Spinal cord (tissue), 10 donors: Measurements from ENCODE around the gene CCDC179. TPM values are rescaled to one million over a fixed set of nuclear protein-coding genes. Genes with fewer than 3 reads are reported as not detected.

Source experiments
- DNase-seq, 6 donors: peaks; one replicate each; pipeline versions ENCODE4 v3.0.0 to v3.0.0-alpha.2; 2013 to 2015; ENCODE audit warnings: low spot score in 6 of 6, low read depth in 4 of 6
- H3K27ac ChIP-seq: one replicate; pipeline ENCODE4 v1.5.1; 2013; ENCODE audit warnings: low read depth, low read length, control low read depth
- H3K27me3 ChIP-seq: one replicate; pipeline ENCODE4 v1.6.1; 2013; ENCODE audit warnings: low read length; ENCODE audit not compliant: control insufficient read depth, insufficient read depth
- H3K36me3 ChIP-seq: one replicate; pipeline ENCODE4 v1.6.1; 2013; ENCODE audit warnings: low read length; ENCODE audit not compliant: control insufficient read depth, insufficient read depth
- H3K4me1 ChIP-seq: one replicate; pipeline ENCODE4 v1.6.1; 2013; ENCODE audit warnings: low read length; ENCODE audit not compliant: control insufficient read depth, insufficient read depth
- H3K4me3 ChIP-seq: one replicate; pipeline ENCODE4 v1.5.1; 2013; ENCODE audit warnings: low read depth, low read length, control low read depth
- H3K9me3 ChIP-seq: one replicate; pipeline ENCODE4 v1.6.1; 2013; ENCODE audit warnings: low read length; ENCODE audit not compliant: control insufficient read depth, insufficient read depth
- WGBS: methylation state at CpG from one replicate; pipeline ENCODE4 v1.1.5; 2013; ENCODE audit warnings: missing lambda C conversion rate; ENCODE audit not compliant: insufficient coverage; 5-methylcytosine and 5-hydroxymethylcytosine counted together
- long read RNA-seq, 4 donors: transcript quantifications; one replicate each; lab custom pipeline, GENCODE V29; 2026
- polyA plus RNA-seq, 2 donors: library from polyadenylated mRNA; unstranded; fragments of 120-200 nt; gene quantifications; one replicate each; pipeline ENCODE4 v1.2.1, GENCODE V29; 2013; ENCODE audit not compliant: insufficient read length in 2 of 2
- total RNA-seq, 2 donors: library from RNA; depleted of rRNA in 1 of 2; stranded (reverse); fragments of 120-200 nt in 1 of 2; fragments of >200 nt in 1 of 2; gene quantifications; one replicate each; pipeline versions ENCODE4 v1.2.3 to v1.2.4, GENCODE V29; 2013 to 2014
- donor health status: healthy.

The CCDC179 gene
- total RNA-seq (not detected), polyA plus RNA-seq (not detected)
- long read RNA-seq, donor 1: 0 reads
- long read RNA-seq, donor 2: 0 reads
- long read RNA-seq, donor 3: 0 reads
- long read RNA-seq, donor 4: 0 reads

- H3K4me1 ChIP-seq: no peaks in the 10 kb centered on the region
- H3K36me3 ChIP-seq: no peaks in the 10 kb centered on the region
- H3K27me3 ChIP-seq: no peaks in the 10 kb centered on the region
- H3K4me3 ChIP-seq: no peak within 1 kb of the TSS
- no peak for DNase-seq
- no peak within 1 kb of the TSS for H3K27ac ChIP-seq
- WGBS: 92% methylated on average over 4 of the region's 4 CpGs
- H3K9me3 ChIP-seq: no peaks in the 10 kb centered on the region
Observed at GRCh38 chr11:22860241-22860640, at the start of gene CCDC179. CCDC179 (minus strand) TSS chr11:22860474; CDS start chr11:22860421, 53 bp downstream.

- Histone ChIP-seq H3K36me3 (no peaks in the 10 kb centered on the region), H3K9me3 (no peaks in the 10 kb centered on the region), H3K27me3 (no peaks in the 10 kb centered on the region), H3K4me1 (no peaks in the 10 kb centered on the region), H3K4me3 (no peak overlapping the region), H3K27ac (no peak overlapping the region)
- 100% methylated on average over 1 of the region's 1 CpG for WGBS
- DNase-seq: no peak
Observed at GRCh38 chr11:22903782-22904181, 43.5 kb upstream of the CCDC179 start.

GRCh38 chr11:22901603-22902002, 41.3 kb upstream of the CCDC179 start:
- H3K36me3 ChIP-seq: no peaks in the 10 kb centered on the region
- H3K27me3 ChIP-seq: no peaks in the 10 kb centered on the region
- no peaks in the 10 kb centered on the region for H3K9me3 ChIP-seq
- no peak overlapping the region for H3K27ac ChIP-seq
- H3K4me3 ChIP-seq: no peak overlapping the region
- H3K4me1 ChIP-seq: no peaks in the 10 kb centered on the region
- DNase-seq: peak in 1 of 6 donors; percentile 7
- WGBS: 100% methylated on average over 1 of the region's 4 CpGs

GRCh38 chr11:22900764-22901486, 40.7 kb upstream of the CCDC179 start:
- DNase-seq: no peak
- Histone ChIP-seq H3K9me3 (no peaks in the 10 kb centered on the region), H3K27ac (no peak overlapping the region), H3K4me3 (no peak overlapping the region), H3K27me3 (no peaks in the 10 kb centered on the region), H3K36me3 (no peaks in the 10 kb centered on the region), H3K4me1 (no peaks in the 10 kb centered on the region)

GRCh38 chr11:22898036-22898435, 37.8 kb upstream of the CCDC179 start:
- no peaks in the 10 kb centered on the region for H3K4me1 ChIP-seq
- no peak for DNase-seq
- no CpG with 5 or more reads among the region's 5 CpGs for WGBS
- no peak overlapping the region for H3K27ac ChIP-seq
- no peaks in the 10 kb centered on the region for H3K27me3 ChIP-seq
- no peak overlapping the region for H3K4me3 ChIP-seq
- no peaks in the 10 kb centered on the region for H3K9me3 ChIP-seq
- no peaks in the 10 kb centered on the region for H3K36me3 ChIP-seq

GRCh38 chr11:22890227-22890626, 30.0 kb upstream of the CCDC179 start:
- no peaks in the 10 kb centered on the region for H3K4me1 ChIP-seq
- DNase-seq: no peak
- no peaks in the 10 kb centered on the region for H3K27me3 ChIP-seq
- H3K4me3 ChIP-seq: no peak overlapping the region
- no peaks in the 10 kb centered on the region for H3K9me3 ChIP-seq
- no peak overlapping the region for H3K27ac ChIP-seq
- 100% methylated on average over 1 of the region's 2 CpGs for WGBS
- no peaks in the 10 kb centered on the region for H3K36me3 ChIP-seq

- no peaks in the 10 kb centered on the region for H3K9me3 ChIP-seq
- no peaks in the 10 kb centered on the region for H3K36me3 ChIP-seq
- no peak for DNase-seq
- H3K27me3 ChIP-seq: no peaks in the 10 kb centered on the region
- H3K27ac ChIP-seq: no peak overlapping the region
- no CpG with 5 or more reads among the region's 1 CpG for WGBS
- no peak overlapping the region for H3K4me3 ChIP-seq
- no peaks in the 10 kb centered on the region for H3K4me1 ChIP-seq
Observed at GRCh38 chr11:22884217-22884616, 23.9 kb upstream of the CCDC179 start.

- Histone ChIP-seq H3K4me1 (no peaks in the 10 kb centered on the region), H3K36me3 (no peaks in the 10 kb centered on the region), H3K27ac (no peak overlapping the region), H3K9me3 (no peaks in the 10 kb centered on the region), H3K4me3 (no peak overlapping the region), H3K27me3 (no peaks in the 10 kb centered on the region)
- WGBS: no CpG with 5 or more reads among the region's 2 CpGs
- DNase-seq: peak in 2 of 6 donors; percentile 26 to 61
Observed at GRCh38 chr11:22879630-22880029, 19.4 kb upstream of the CCDC179 start.

- DNase-seq: no peak
- Histone ChIP-seq H3K27ac (no peak overlapping the region), H3K36me3 (no peaks in the 10 kb centered on the region), H3K9me3 (no peaks in the 10 kb centered on the region), H3K4me1 (no peaks in the 10 kb centered on the region), H3K4me3 (no peak overlapping the region), H3K27me3 (no peaks in the 10 kb centered on the region)
Observed at GRCh38 chr11:22878604-22879003, 18.3 kb upstream of the CCDC179 start.

- Histone ChIP-seq H3K4me3 (no peak overlapping the region), H3K9me3 (no peaks in the 10 kb centered on the region), H3K4me1 (no peaks in the 10 kb centered on the region), H3K36me3 (no peaks in the 10 kb centered on the region), H3K27me3 (no peaks in the 10 kb centered on the region), H3K27ac (no peak overlapping the region)
- no peak for DNase-seq
Observed at GRCh38 chr11:22878039-22878438, 17.8 kb upstream of the CCDC179 start.
